HG02943 (cell line): ENCODE data around the gene MYBBP1A.

Source experiments
- ATAC-seq: cut with Tn5 transposase; IDR thresholded peaks from one replicate; pipeline ENCODE4 v1.9.1; 2021; ENCODE audit warnings: mild to moderate bottlenecking, low read depth, moderate library complexity; ENCODE audit not compliant: unreplicated experiment

Gene MYBBP1A

DNA sequence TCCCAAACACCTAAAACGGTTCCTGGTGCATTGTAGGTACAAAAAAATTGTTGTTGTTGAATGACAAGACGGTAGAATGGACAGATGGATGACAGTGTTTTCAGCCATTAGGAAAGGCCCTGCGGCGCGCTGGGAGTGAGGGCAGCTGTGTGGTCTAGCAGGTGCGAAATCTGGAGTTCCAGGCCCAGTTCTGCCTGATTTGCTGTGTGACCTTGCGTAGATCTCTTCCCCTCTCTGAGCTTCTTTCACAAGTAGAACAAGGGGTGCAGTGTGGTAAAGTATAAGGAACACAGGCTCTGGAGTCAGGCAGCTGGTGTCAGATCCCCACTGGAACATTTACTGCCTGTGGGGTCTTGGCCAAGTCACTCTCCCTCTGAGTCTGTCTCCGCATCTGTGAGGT, 31.2 kb downstream of the MYBBP1A start:
- ATAC-seq = no peak

DNA sequence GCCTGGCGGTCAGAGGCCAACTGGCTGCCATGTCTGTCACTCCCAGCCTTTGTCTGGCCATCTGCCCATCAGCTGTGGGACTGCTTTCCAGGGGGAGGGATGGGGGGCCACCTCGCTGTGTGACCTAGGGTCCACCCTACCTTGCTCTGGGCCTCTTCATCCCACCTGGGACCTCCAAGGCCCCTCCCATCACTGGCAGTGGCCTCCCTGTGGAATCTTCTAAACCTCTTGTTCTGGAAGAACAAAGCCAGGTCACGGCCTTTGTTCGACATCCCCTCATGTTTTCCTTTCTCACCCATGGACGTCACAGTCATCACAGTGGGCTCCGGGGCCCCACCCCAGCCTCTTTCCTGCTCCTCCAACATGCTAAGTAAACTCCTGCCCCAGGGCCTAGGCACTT, 32.5 kb downstream of the MYBBP1A start:
- ATAC-seq = no peak

DNA sequence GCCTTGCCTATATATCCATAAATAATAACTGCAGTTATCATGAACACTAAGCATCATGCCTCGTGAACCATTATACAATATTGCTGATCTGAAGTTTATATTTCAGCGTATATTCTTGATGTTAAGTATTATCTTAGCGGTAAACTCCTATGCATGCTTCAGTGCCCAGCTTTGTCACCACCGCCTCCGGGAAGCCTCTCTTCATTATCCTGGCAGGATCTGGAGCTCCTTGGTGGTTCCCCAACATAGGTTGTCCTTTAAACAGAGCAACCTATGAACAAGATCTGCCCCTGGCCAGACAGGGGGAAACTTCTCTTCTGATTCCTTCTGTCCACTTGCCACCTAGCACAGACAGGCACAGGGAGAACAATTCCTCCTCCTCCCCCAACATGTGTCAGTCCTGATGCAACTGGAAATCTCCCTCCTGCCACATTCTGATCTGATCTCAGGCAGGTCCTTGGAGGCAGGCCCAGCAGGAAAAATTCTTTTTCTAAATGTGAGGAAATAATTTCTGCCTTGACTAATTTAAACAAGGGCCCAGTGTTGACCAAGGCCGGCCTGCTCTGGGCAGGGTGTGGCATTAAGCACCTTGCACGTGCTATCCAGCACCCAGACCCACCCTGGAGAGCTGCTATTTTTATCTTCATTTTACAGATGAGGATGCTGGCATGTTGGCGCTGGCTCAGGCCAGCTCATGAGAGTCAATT, 34.1 kb downstream of the MYBBP1A start:
- no peak for ATAC-seq

DNA sequence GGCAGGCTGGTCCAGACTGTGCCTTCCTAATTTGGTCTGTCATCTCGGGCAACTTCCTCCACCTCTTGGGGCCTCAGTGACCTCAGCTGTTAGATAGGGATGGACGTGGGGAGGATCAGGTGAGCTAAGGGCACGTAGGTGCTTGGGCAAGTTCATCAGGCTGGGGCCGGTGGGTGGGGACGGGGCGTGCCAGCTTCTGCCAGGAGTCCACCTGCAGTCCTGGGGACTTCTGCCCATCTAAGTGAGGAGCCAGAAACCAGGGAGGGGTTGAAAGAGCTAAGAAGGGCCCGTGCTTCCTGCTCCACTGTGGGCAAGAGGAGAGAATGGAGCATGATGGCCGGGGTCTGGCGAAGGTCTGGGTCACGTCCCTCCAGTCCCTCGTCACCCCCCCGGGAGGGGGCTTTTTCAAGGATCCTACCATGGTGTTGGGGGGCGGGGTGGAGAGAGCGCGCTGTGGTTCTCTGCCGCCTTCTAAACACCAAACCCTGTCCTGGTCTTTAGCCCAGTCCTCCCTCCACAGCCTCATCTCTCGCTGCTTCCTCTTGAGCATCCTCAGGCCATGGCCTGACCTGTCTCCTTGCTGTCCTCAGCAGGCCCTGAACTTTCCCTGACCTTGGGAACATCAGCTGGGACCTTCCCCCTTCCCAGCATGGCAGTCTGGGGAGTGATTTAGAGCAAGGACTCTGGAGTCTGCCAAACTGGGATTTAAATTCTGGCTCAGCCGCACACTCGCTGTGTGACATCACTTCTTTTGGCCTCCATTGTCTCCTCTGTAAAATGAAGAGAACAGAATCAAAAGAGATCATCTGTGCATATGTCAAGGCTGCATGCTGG, 34.9 kb downstream of the MYBBP1A start:
- ATAC-seq = no peak

DNA sequence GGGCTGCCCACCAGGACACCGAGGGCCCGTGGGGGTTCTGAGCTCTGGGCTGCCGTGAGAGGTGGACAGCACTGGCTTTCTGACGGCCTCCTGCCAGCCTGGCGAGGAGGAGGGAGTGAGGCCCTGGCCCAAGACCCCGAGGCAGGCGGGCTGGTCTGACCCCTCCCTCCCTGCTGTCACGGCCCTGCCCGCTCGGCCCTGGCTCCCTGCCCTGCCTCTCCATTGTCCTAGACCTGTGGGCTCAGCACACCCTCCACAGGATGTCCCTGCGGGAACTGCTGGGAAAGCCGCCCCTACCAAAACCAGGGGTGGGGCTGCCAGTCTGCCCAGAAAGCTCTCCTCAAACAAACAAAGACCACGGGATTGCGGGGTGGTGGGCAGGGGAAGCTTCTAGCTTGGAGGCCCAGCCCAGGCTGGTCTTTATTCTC, 35.8 kb downstream of the MYBBP1A start:
- ATAC-seq = no peak

DNA sequence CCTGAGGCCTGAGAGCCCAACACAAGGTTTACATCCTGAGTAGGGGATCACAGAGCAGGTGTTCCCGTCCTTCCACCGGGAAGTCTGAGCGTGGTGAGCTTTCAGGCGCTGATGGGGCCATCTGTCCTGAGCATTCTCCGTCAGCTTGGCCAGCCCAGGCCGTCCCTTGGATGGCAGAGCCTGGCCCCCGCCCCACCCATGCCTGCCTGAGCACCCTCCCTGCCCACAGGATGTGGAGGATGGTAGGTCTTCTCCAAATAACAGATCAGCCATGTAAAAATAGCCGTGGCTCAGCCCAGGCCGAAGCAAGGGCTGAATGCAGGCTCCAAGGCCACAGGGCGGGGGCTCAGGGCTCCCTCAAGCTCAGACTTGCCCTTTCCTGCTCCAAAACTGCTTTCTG, 36.3 kb downstream of the MYBBP1A start:
- no peak for ATAC-seq

DNA sequence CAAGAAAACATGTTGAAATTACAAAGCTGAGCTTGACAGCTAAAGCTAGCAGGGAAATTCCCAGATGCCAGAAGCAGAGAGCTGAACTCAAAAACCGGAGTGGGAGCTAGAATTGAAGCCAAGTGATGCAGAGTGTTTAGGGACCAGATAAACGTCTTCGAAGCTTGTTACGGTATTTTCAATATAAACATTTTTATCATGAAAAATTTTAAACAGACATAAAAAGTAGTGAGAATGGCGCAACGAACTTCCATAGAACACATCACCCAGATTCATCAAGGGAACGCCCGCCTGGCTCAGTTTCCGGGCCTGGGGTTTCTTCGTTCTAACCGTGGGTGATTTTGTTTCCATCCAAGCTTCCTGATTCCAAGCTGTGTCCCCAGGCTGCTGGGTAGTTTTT, 38.4 kb downstream of the MYBBP1A start:
- ATAC-seq = no peak

DNA sequence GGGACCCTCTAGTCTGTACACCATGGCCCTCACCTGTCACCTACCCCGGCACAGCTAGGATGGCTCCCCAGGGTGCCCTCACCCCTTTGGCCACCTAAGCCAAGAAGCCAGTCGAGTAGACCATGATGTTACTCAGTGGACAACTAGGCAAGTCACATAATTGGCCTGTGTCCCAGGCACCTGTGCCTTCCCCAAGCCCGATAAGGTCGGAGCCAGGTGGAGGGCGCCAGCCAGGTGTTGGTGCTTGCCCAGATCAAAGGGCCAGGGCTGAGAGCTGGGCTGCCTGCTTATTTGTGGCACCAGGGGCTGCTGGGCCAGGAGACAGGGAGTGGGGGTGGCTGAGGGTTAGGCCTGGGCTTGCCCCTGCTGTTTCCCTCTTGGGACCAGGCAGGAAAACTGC, 39.7 kb downstream of the MYBBP1A start:
- ATAC-seq = no peak

DNA sequence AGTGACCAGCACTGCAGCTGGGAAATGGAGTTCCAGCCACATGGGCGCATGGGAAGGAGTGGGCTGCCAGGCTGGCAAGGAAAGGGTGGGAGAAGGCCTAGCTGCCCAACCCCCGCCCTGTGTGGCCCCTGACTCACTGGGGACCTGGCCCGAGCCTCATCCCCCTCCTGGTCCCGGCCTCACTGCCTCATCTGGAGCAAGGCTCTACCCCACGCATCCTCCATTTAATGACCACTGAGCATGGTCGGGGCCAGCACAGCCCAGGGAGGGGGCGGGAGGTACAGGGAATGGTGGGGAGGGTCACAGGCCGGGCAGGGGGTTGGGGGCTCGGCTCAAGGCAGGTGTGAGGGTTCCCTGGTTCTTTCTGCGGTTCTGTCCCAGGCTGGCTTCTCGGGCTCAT, 40.4 kb downstream of the MYBBP1A start:
- ATAC-seq = no peak

DNA sequence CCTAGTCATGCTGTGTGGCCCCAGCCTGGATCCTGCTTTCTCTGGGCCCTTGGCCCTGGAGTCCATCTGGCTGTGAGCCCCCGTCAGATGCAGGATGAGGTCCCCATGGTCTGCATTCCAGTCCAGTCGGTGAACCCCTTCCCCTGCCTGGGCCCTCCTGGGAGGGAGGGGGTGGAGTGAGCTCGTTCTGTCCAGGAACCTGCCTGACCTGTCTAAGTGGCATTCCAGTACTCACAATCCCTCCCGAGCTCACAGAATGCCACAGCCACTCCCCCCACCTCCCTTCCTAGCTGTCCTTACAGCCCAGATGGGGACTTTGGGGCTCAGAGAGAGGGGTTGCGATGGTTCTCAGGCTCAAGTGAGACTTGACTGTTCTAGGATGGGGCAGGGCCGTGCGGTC, 41.0 kb downstream of the MYBBP1A start:
- ATAC-seq = no peak

DNA sequence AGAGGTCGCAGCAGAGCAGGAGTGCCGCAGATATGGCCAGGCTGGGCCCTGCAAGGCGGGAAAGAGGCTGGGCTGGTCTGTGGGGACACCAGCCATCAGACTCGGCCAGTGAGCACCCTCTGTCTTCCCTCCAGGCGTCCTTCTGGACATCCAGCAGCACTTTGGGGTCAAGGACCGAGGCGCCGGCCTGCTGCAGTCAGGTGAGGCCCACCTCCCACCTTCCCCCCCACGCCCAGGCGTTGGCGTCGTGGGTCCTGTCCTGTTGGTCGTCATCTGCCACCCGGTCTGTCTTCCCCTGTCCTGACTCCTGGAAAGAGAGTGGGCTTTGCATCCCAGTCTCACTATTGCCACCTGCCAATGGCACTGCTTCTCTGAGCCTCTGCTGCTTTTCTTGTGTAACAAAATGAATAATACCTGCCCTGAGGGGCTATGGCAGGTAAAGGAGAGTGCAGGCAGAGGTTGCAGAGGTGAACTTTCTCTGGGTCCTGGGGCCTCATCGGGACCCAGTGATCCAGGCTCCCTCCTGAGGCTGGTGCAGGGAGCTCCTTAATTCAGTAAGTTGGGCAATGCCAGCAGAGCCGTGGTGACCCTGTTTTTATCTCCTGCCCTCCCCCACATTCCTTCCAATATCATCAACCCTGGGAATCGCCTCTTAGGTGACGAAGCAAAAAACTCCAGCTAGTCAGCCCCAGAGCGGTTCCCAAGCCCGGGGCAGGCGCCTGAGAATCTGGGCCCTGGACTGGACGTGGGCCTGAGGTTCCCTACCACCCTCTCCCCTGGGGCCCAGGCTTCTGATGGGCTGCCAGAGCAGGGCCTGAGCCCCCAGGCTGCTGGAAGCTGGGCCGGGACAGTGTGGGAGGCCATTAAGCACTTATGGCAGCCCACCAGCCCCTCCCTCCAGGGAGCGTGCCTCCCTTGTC, 41.8 kb downstream of the MYBBP1A start:
- ATAC-seq = no peak

DNA sequence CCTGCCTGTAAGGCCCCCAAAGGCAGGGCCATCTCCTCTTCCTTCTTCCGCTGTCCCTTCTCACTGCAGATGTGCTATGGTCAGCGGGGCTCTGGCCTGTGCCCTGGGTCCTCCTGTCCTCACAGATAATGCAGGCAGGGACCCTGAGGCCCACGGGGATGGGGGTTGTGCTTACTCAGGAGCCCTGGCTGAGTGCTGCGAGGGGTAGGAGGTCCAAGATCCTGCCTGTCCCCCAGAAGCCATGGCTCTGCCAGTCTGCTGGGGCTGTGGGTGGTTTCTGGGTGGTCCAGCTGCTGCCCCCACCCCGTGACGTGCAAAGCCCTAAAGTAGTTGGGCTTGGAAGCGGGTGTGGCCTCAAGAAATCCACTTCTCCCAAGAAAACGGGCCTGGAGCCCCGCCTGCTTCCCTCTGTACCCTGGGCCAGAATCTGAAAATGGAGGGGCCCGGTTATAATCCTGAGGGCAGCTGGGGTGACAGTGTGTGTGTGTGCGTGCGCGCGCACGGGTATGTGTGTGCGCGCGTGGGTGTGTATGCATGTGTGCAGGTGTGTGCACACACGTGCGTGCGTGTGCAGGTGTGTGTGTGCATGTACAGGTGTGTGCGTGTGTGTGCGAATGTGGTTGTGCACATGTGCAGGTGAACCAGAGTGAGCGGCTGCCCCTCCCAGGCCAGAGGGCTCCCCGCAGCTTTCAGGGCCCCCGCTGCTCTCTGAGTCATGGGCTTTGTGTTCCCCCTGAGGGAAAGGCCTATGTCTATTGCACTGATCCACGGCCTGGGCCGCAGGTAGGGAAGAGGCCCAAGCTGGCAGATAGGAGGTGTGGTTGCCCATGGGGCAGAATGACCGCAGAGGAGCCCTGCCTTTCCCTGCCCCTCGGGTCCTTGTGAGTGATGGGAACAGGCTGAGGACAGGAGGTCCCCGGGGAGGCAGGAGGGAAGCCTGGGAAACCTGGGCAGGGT, 42.8 kb downstream of the MYBBP1A start:
- no peak for ATAC-seq

DNA sequence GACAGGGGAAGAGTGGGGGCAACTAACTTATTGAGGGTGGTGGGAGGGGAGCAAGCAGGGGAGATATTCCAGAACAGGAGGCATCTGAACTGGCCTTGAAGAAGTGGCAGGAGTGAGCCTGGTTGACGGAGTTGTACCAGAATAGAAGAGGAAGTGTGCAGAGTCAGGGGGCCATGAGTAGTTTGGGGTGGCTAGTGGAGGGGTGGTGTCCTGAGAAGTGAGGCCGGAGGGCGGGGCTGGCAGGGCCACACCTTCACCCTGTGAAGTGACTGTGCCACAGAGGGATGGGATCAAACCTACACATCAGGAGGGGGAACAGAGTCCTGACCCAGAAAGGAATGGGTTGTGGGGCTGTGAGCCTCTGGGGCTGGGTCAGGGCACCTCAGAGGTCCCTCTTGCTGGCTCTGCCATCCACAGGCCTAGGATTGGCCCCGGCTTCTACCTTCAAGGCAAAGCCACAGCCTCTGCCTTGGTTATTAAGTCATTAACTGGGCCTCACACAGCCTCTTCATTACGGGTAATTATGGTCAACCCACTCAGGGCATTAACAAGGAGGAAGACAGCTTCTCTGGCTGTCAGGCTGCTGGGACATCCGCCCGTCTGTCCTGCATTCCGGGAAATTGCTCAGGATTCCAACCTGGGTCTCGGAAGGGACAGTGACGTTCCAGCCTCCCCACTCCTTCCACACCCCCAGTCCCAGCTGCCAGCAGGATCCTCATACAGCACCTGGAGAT, 43.8 kb downstream of the MYBBP1A start:
- no peak for ATAC-seq

DNA sequence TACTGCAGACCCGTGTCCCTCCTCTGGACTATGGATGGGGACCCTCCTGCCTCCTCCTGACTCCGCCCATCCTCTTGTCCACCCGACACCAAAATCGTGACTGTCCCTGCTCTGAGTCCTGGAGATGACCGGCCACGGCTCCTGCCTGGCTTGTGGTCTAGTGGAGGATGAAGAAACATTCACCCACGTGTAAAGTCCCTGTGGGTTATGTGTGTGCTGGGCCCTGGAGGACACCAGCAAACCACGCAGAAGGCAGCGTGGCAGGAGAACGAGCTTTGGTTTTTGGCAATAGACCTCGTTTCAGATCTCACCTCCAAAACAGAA, 44.6 kb downstream of the MYBBP1A start:
- ATAC-seq = no peak

DNA sequence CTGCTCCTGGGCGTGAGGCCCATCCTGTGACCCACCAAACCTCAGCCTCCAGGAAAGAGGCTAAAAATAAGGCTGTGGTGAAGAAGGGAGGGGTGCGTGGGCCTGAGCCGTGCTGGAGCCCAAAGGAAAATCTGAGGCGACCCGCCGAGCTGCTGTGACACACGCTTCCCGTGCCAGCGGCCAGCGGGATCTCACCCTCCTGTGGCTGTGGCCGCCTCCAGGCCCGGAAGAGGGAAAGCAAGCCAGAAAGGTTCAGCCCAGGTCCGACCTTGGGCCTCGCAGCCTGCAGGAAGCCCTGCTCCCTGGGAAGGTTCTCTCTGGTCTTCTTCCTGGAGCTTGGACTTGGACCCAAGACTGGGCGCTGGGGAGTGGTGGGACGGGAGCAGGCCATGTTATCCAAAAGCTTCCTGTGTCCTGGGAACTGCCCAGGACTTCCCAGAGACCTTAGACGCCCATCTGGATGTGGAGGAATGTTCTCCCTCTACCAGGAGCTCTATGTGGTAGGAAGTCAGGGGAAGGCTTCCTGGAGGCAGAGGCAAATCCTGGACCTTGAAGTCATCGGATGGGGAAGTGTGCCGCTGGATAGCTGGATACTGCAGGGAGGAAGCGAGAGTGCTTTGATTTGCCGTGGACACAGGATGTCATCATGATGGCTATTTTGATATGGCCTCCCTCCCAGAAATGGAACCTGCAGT, 45.1 kb downstream of the MYBBP1A start:
- no peak for ATAC-seq

DNA sequence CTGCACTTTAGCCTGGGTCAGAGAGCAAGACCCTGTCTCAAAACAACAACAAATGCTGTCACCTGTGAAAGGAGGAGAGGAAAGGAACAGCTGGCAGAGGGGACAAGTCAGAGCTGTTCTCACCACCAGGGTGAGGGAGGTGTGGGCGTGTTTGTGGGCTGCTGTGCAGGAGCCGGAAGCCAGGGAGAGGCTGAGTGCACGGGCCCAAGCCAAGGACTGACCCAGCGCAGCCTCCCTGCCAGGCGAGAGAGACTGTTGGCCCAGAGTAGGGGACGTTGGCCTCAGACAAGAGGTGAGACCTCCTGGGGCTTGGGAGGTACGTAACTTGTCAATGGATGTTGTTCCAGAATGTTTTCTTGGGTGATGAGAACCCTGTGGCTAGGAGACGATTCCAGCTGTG, 45.8 kb downstream of the MYBBP1A start:
- no peak for ATAC-seq

DNA sequence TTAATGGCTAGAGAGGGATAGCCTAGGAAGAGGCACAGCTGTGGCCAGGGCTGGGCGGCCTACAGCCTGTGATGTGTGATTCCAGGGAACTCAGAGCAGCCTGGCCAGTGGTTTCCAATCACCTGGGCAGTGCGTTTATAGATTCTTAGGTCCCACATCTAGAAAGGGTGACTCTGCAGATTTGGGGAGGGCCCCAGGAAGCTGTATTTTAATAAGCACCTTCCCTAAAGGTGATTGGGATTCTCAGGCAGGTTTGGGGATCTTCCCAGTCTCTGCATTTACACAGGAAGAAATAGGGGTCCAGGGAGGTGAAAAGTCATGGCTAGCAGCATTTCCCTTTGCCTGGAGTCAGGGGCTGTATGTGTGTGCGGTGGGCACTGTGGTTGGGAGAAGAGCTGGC, 47.0 kb downstream of the MYBBP1A start:
- no peak for ATAC-seq

DNA sequence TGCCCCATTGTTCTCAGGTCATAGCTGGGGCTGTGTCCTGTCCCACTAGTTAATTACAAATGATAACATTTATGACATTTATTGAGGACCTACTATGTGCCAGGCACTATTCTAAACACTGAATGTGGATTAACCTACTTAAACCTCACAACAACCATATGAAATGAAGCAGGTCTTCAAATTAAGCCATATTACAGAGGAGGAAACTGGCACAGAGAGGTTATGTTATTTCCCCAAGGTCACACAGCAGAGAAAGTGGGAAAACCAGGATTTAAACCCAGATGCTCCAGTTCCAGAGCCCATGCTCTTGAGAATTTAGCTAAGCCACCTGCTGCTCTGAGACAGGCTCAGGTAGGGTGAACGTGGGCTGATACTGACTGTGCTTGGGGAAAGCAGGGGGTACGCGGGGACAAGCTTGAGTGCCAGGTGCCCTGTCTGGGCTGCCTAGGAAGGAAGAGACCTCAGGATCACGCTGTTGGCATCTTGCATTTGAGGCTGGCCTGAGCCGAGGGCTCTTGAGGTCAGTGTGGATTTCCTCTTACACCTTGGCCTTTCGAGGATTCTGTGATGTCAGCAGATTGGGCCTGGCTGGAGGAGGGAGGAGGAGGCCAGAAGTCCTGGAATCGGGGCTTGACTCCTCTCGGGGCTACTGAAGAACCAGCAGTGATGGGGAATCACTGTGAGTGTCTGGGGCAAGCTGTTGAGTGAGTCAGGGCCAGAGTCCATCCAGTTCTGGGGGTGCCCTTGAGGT, 47.6 kb downstream of the MYBBP1A start:
- ATAC-seq = no peak
